ENCODE data around the gene ATP5PB.
A peak's percentile ranks its signal among the peaks of the same experiment; 100 is the strongest.

The ATP5PB gene

DNA sequence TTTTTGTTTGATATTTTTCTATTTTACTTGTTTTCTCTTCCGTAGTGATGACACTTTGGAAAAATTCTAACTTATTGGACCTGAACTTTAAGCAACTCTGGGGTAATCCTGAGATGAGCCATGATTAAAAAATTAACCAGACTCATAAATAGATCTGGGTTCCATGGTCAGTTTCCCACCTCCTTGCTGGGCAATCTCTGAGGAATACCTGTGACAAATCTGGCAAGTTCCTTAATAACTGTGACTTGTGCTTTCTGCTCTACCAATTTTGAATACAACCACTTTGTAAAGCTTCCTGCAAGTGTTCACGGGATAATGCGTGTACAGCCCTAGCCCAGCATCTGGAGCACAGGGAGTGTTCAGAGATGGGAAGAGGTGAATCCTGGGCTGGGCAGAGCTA is 25.0 kb upstream of the ATP5PB start:
- no peak for DNase-seq
- Mint-ChIP-seq H3K4me1 (no peaks in the 10 kb centered on the region), H3K4me3 (no peak overlapping the region), H3K27ac (no peak overlapping the region), H3K27me3 (peaks cover 19% of the 10 kb centered on the region), H3K36me3 (no peaks in the 10 kb centered on the region), H3K9me3 (no peaks in the 10 kb centered on the region)
- CTCF ChIA-PET: no interaction called here

DNA sequence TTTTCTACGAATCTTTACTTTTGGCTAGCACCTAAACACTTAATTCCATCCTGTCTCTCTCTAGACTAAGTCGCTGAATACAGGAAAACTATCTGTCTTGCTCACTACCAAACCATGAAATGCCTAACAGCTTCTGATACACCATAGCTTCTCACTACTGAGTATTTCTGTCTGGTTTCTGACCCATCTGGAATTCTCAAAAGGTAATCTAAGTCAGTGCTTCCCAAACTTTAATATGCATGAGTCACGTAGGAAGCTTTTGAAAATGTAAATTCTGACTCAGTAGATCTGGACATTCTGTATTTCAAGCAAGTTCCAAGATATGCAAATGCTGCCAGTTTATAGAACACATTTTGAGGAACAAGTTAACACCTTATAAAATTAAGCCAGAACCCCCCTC is 12.5 kb upstream of the ATP5PB start:
- H3K27me3 Mint-ChIP-seq: no peaks in the 10 kb centered on the region
- CTCF ChIA-PET: no interaction called here
- no peak for DNase-seq

DNA sequence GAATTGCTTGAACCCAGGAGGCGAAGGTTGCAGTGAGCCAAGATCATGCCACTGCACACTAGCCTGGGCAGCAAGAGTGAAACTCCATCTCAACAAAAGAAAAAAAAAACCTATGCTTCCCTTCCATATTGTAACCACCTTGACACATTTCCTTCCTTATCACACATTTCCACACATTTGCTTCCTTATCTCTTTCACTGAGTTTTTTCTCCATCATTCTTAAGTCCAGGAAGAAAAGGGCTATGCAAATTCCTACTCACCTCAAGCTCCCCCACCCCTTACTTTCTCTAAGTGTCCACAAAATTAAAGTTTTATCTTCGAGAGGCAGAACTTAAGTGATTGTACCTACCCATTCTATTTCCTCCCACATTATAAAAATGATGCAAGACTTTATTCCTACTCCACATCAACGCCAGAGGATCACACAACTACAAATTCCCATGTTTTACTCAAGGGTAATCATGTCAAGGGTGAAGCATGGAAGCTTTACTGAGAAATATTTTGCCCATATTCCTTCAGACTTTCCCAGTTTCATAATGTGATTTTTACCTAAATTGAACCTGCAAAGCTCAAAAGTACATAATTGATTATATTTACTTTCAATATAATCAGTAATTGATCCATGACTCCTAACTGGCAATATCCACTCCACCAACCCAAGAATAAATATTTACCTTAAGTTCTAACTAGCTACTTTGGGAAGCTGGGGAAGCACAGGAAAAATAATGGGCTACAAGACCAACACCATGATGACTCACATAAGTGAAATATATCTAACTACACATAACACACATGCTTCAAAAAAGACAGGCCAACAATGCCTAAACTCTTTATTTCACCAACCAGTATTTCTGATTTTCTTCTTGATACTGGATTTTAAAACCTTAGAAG is 9.6 kb upstream of the ATP5PB start:
- H3K4me1 Mint-ChIP-seq: peaks cover 24% of the 10 kb centered on the region

More for the DNA sequence above, 12.5 kb upstream of the ATP5PB start:
- no peak overlapping the region for H3K4me3 Mint-ChIP-seq
- H3K36me3 Mint-ChIP-seq: peaks cover 34% of the 10 kb centered on the region
- H3K4me1 Mint-ChIP-seq: peaks cover 8% of the 10 kb centered on the region
- H3K9me3 Mint-ChIP-seq: no peaks in the 10 kb centered on the region
- no peak overlapping the region for H3K27ac Mint-ChIP-seq

DNA sequence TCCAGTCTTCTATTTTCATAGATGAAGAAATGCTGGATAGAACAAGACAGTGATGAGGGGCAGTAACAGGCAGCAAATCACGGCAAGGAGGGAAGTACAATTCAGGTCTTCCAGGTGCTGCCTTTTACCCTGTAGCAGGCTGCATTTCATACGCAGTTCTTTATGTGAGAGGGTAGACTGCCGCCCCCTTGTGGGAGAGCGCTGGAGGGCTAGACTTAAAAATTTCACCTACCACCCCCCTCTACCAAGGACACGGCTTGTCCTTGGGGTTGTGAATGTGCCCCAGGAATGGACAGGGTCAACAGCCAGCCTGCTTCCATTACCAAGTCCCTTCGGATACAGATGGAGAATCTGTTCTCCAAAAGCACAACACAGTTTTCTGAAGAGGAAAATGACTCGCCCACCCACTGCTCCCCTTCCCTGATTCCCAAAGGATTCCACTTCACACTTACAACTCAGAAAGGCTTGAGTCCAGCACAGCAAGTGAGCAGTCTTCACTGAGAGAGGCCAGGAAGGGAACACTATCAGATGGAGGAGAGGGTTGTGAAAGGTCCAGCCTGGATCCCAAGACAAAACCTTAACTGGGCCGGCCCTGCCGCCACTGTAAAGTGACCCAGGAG is 7.6 kb upstream of the ATP5PB start:
- peaks cover 43% of the 10 kb centered on the region for H3K4me1 Mint-ChIP-seq
- peak overlapping the region; percentile 38 for H3K27ac Mint-ChIP-seq
- no peak overlapping the region for H3K4me3 Mint-ChIP-seq
- DNase-seq: peak; percentile 80
- H3K27me3 Mint-ChIP-seq: no peaks in the 10 kb centered on the region
- no peaks in the 10 kb centered on the region for H3K9me3 Mint-ChIP-seq
- CTCF ChIA-PET: interaction anchor here (0.7 to 3.0 kb wide), 7 partner anchors 9 to 327 kb away, joined by 3 to 16 read pairs (median 6); partner anchors contain the start of gene OVGP1
- H3K36me3 Mint-ChIP-seq: peaks cover 73% of the 10 kb centered on the region

More for the DNA sequence above, 9.6 kb upstream of the ATP5PB start:
- CTCF ChIA-PET: interaction anchor here (0.8 to 2.3 kb wide), 5 partner anchors 9 to 330 kb away, joined by 3 to 10 read pairs (median 6); partner anchors contain the start of genes ATP5PB and WDR77
- no peak for DNase-seq
- H3K27ac Mint-ChIP-seq: peak overlapping the region; percentile 43
- no peaks in the 10 kb centered on the region for H3K27me3 Mint-ChIP-seq
- no peaks in the 10 kb centered on the region for H3K9me3 Mint-ChIP-seq
- H3K4me3 Mint-ChIP-seq: no peak overlapping the region
- peaks cover 62% of the 10 kb centered on the region for H3K36me3 Mint-ChIP-seq

DNA sequence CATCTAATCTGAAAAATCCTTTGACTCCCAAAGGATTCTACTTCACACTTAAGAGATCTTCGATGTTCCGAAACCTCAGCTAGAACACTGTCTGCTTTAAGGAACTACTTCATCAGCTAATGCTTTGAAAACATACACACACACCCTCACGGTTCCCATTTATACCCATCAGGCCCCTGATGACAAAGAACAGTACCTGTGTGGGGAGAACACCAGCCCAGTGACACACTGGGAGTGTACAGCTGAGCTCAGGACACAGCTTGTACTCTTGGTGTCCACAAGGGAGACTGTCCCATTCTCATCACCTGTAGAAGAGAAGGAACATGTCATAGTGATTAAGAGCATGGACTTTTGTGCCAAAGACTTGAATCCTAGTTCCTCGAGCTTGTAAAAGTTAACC is 6.8 kb upstream of the ATP5PB start:
- Mint-ChIP-seq H3K27ac (peak overlapping the region; percentile 34), H3K4me1 (peaks cover 50% of the 10 kb centered on the region), H3K27me3 (no peaks in the 10 kb centered on the region), H3K4me3 (no peak overlapping the region), H3K36me3 (peaks cover 76% of the 10 kb centered on the region), H3K9me3 (no peaks in the 10 kb centered on the region)
- CTCF ChIA-PET: interaction anchor here (0.9 to 3.0 kb wide), 4 partner anchors 42 to 412 kb away, joined by 3 to 16 read pairs (median 6); no protein-coding TSS in a partner anchor
- DNase-seq: no peak

DNA sequence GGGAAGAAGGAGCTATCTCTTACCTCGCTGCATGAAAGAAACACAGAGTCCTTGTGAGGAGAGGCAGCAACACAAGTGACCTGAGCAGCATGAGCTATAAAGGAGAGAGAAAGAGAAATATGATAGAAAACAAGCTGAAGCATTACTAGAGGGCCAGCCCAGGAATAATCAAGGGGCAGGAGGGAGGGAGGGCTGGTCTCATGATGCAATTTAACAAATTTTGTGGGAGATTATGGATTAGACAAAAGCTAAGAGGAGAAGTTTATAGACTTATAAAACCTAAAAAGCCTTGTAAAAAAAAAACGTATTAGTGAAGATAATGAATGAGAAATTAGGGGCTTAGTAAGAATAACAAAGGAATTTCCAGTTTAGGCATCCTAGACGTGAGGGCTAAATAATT is 5.2 kb upstream of the ATP5PB start:
- Mint-ChIP-seq H3K27me3 (no peaks in the 10 kb centered on the region), H3K4me3 (no peak overlapping the region), H3K27ac (peak overlapping the region; percentile 15), H3K4me1 (peaks cover 60% of the 10 kb centered on the region), H3K36me3 (peaks cover 77% of the 10 kb centered on the region), H3K9me3 (no peaks in the 10 kb centered on the region)
- no peak for DNase-seq
- CTCF ChIA-PET: interaction anchor here (1.5 to 2.4 kb wide), 2 partner anchors 303 to 325 kb away, joined by 4 to 10 read pairs; no protein-coding TSS in a partner anchor

DNA sequence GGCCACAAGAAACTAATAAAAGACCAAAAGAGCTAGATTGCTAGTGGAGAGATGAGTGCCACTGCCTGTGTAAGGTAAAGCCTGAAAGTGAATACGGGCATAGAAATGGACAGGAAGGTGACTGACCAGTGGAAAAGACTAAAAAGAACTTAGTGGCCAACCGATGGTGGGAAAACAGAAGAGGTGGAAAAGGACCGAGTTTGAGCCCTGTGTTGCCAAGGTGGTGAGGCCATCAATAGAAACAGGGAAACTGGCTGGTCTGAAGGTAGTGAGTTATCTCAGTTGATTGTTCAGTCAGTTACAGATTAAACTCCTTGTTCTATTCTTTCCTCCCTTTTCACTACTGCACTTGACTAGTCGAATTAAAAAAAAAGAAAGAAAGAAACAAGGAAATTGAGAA is 2.7 kb upstream of the ATP5PB start:
- no peak overlapping the region for H3K27ac Mint-ChIP-seq
- no peaks in the 10 kb centered on the region for H3K9me3 Mint-ChIP-seq
- H3K4me1 Mint-ChIP-seq: peaks cover 76% of the 10 kb centered on the region
- peak overlapping the region; percentile 100 for H3K4me3 Mint-ChIP-seq
- CTCF ChIA-PET: interaction anchor here (0.7 kb wide), 1 partner anchor 227 kb away, joined by 3 read pairs; no protein-coding TSS in a partner anchor
- H3K27me3 Mint-ChIP-seq: no peaks in the 10 kb centered on the region
- DNase-seq: no peak
- H3K36me3 Mint-ChIP-seq: peaks cover 80% of the 10 kb centered on the region

DNA sequence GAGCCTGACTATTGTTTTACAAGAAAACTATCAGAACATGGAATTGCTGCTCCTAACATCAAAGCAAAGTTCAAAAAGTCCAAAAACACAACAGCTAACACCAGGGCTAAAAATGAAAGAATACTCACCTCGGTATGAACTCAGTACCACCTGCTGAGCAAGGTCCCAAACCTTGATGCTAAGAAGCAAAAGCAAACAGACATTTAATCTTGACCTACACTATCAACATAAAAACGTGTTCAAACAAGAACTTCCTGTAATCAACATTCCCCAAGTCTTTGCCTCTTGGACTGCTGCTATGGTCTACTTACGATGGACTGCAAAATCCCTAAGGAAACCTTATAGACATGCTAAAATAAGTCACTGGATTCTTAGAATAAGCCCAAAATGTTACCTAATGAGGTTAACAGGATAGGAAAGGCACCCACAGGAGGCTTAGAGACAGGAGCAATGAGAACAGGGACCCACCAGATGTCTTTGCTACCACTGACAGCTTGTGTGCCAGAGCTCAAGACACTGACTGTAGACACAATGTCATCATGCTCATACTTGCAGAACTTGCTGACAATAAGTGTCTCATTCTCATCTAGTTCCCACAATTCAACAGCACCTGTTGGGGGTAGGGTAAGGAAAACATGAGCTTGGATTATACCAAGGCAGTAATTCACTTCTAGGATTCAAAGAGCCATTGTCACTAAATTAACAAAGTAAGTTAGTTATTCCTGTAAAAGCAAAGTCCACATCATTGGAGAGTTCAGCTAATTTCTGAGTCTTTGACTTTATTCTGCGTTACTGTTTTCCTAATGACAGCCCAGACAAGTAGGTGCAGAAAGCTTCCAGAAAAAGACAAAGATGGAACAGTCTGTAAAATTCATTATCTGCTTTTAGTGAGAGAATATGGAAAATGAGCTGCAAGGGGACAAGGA is 2.0 kb upstream of the ATP5PB start:
- H3K9me3 Mint-ChIP-seq: no peaks in the 10 kb centered on the region
- H3K27me3 Mint-ChIP-seq: no peaks in the 10 kb centered on the region
- peak overlapping the region; percentile 100 for H3K4me3 Mint-ChIP-seq
- CTCF ChIA-PET: interaction anchor here (0.8 to 4.1 kb wide), 5 partner anchors 20 to 300 kb away, joined by 3 to 12 read pairs (median 4); no protein-coding TSS in a partner anchor
- H3K4me1 Mint-ChIP-seq: peaks cover 75% of the 10 kb centered on the region
- no peak for DNase-seq
- peaks cover 77% of the 10 kb centered on the region for H3K36me3 Mint-ChIP-seq
- peak overlapping the region; percentile 95 for H3K27ac Mint-ChIP-seq

DNA sequence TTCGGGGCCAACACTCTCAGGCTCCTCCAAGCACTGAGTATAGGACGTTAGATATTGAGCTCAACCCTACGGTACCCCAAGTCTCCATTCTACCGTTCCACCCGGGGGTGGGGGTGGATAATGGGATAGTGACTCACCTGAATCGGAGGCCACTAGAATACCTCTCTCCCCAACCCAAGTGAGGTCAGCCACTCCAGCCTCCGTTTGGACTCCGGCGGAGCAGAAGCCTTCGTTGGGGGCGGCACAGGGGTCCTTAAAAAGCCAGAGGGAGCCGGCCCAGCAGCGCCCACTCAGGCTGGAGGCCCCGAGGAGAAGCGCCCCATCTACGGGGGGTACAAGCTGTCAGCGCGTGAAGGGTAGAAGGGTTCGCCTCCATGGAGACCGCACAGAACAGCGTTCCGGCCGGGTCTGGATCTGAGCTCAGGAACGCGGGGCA is 764 bp upstream of the ATP5PB start:
- peak overlapping the region; percentile 95 for H3K27ac Mint-ChIP-seq
- H3K36me3 Mint-ChIP-seq: peaks cover 74% of the 10 kb centered on the region
- H3K4me3 Mint-ChIP-seq: peak overlapping the region; percentile 100
- no peak for DNase-seq
- no peaks in the 10 kb centered on the region for H3K9me3 Mint-ChIP-seq
- no peaks in the 10 kb centered on the region for H3K27me3 Mint-ChIP-seq
- peaks cover 86% of the 10 kb centered on the region for H3K4me1 Mint-ChIP-seq
- CTCF ChIA-PET: interaction anchor here (0.9 to 4.1 kb wide), 6 partner anchors 9 to 321 kb away, joined by 3 to 12 read pairs (median 4); no protein-coding TSS in a partner anchor

DNA sequence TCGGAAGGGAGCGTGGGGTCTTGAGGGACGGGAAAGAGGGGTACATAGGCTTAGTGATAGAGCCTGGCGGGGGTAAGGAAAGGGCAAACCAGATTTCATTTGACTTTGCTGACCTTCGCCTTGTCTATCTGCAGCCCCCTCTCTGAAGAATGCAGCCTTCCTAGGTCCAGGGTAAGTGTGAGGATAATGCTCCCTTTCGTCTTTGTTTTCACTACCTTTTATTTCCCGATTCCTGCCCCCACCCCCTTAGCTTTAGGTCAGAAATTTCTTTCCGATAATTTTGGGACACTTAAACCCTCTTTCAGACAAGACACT is 396 bp downstream of the ATP5PB start:
- peaks cover 75% of the 10 kb centered on the region for H3K36me3 Mint-ChIP-seq
- CTCF ChIA-PET: interaction anchor here (1.5 to 4.1 kb wide), 3 partner anchors 10 to 305 kb away, joined by 5 to 12 read pairs (median 6); no protein-coding TSS in a partner anchor
- H3K4me1 Mint-ChIP-seq: peaks cover 88% of the 10 kb centered on the region
- DNase-seq: no peak
- peak overlapping the region; percentile 100 for H3K4me3 Mint-ChIP-seq
- peak overlapping the region; percentile 95 for H3K27ac Mint-ChIP-seq
- no peaks in the 10 kb centered on the region for H3K9me3 Mint-ChIP-seq
- no peaks in the 10 kb centered on the region for H3K27me3 Mint-ChIP-seq

DNA sequence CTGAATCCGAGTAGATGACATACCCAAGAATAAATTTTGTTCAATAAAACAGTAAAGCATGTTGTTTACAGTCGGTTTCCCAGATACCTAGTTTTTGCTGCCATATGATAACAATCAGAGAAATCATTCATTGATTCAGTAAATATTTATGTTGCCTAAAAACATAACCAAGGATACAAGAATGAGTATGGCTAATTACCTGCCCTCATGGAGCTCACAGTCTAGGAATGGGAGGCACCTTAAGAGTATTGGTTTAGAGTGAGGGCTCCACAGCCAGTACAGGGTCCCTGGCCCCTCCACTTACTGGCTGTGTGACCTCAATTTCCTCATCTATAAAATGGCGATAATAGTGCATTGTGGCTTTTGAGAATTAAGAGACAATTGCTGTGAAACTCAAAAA is 921 bp downstream of the ATP5PB start:
- DNase-seq: no peak
- H3K9me3 Mint-ChIP-seq: no peaks in the 10 kb centered on the region

DNA sequence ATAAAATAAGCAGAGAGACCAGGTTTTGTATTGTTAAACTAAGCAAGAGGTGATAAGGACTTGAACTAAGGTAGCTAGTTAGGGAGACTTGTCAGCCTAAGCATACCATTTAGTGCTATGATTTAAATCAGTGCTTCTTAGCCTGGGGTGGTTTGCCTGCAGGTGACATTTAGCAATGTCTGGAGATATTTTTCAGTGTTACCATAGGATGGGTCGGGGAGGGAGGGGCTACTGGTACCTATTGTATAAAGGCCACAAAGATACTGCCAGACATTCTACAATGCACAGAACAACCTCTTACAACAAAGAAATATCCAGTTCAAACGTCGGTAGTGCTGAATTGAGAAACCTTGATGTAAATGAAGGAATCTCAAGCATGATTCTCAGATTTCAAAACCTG is 3.3 kb downstream of the ATP5PB start:
- Mint-ChIP-seq H3K4me1 (peaks cover 84% of the 10 kb centered on the region), H3K9me3 (no peaks in the 10 kb centered on the region), H3K4me3 (no peak overlapping the region), H3K27me3 (no peaks in the 10 kb centered on the region), H3K27ac (no peak overlapping the region), H3K36me3 (peaks cover 78% of the 10 kb centered on the region)
- CTCF ChIA-PET: interaction anchor here (1.8 kb wide), 1 partner anchor 24 kb away, joined by 6 read pairs; no protein-coding TSS in a partner anchor
- no peak for DNase-seq

More for the DNA sequence above, 921 bp downstream of the ATP5PB start:
- CTCF ChIA-PET: interaction anchor here (0.6 to 4.1 kb wide), 3 partner anchors 58 to 907 kb away, joined by 3 to 12 read pairs (median 5); no protein-coding TSS in a partner anchor
- H3K27ac Mint-ChIP-seq: peak overlapping the region; percentile 95
- peak overlapping the region; percentile 100 for H3K4me3 Mint-ChIP-seq
- peaks cover 74% of the 10 kb centered on the region for H3K36me3 Mint-ChIP-seq
- H3K27me3 Mint-ChIP-seq: no peaks in the 10 kb centered on the region
- H3K4me1 Mint-ChIP-seq: peaks cover 88% of the 10 kb centered on the region

DNA sequence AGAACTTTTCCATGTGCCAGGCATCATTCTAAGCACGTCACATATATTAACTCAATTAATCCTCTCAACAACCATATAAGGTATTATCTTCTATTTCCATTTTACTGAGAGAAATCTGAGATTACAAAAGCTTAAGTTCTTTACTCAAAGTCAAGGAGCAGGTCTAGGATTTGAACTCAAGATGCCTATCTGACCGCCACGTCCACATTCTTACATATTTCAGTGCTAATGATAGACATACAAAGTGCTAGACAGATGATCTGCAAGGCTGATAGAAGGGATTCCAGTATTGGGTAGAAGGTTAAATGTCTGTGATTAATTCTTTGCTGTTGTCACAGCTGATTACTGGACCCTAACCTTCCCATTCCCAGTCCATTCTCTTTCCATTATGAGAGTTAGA is 4.4 kb downstream of the ATP5PB start:
- Mint-ChIP-seq H3K27me3 (no peaks in the 10 kb centered on the region), H3K4me3 (no peak overlapping the region), H3K9me3 (no peaks in the 10 kb centered on the region), H3K4me1 (peaks cover 81% of the 10 kb centered on the region), H3K27ac (peak overlapping the region; percentile 67), H3K36me3 (peaks cover 81% of the 10 kb centered on the region)
- no peak for DNase-seq
- CTCF ChIA-PET: interaction anchor here (1.8 kb wide), 1 partner anchor 23 kb away, joined by 6 read pairs; no protein-coding TSS in a partner anchor

Measured in activated naive CD4-positive, alpha-beta T cell treated with anti-CD3 and anti-CD28 coated beads, Interleukin-2, amount 10 ng/mL, durations not matched to agents 7 days and 5 days (primary cell).